GM18499 (cell line): ENCODE measurements around the gene SFR1.
"Not testable (repeated sequence)": the region's sequence is repeated elsewhere in the genome, so short reads cannot be mapped to it uniquely, and the experiment has no call there.

Experiments used
- ATAC-seq: cut with Tn5 transposase; IDR thresholded peaks from one replicate; pipeline ENCODE4 v1.9.1; 2021; ENCODE audit warnings: moderate number of reproducible peaks; ENCODE audit not compliant: insufficient read depth, unreplicated experiment

Gene SFR1

GRCh38 chr10:104155591-104155990 lies 33.6 kb downstream of the SFR1 start:
- ATAC-seq: no peak

DNA sequence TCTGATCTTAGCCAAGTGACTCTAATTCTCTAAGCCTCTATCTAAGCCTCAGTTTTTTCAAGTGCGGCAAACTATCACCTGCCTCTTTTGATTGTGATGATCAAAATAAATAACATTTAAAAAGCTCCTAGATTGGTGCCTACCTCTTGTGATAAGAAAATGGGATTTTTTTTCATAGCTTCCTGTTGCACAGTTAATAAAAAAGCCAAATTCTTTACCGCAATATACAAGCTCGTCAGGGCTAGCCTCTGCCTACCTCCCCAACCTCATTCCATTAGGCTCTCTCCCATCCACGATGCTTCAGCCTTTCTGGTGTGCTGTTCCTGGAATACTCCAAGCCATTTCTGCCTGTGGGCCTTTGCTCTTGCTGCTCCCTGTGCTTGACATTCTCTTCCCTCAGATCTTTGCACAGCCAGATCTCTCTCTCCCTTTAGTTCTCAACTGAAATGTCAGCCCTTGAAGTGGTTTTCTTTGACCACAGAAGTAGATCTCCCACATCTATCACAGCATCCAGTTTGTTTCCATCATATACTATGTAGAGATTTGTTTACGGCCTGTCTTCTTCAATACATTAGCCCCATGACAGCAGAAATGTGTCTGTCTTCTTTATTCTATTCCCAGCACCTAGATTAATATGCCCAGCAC lies 48.8 kb downstream of the SFR1 start:
- ATAC-seq: no peak

DNA sequence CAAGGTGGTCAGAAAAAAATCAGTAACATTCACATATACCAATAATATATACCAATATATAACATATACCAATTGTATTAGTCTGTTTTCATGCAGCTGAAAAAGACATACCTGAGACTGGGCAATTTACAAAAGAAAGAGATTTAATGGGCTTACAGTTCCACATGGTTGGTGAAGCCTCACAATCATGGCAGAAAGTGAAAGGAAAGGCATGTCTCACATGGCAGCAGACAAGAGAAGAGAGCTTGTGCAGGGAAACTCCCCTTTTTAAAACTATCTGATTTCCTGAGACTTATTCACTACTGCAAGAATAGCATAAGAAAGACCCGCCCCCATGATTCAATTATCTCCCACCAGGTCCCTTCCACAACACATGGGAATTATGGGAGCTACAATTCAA lies 52.2 kb downstream of the SFR1 start:
- not testable (repeated sequence) for ATAC-seq
